KMS-11 (cell line): ENCODE measurements around the gene DNM1L.

Experiments
- H2AFZ ChIP-seq: fragments of 200-600 bp; sonication (generic); 2 replicates; pipeline ENCODE4 v1.6.1; 2016; ENCODE audit warnings: antibody characterized with exemption, mixed run types, low read depth
- H3K27ac ChIP-seq: fragments of 200-600 bp; sonication (generic); 2 replicates; pipeline ENCODE4 v1.6.1; 2016; ENCODE audit warnings: mild to moderate bottlenecking, mixed run types
- H3K27me3 ChIP-seq: fragments of 200-600 bp; sonication (generic); 2 replicates; pipeline ENCODE4 v1.6.1; 2017; ENCODE audit warnings: mild to moderate bottlenecking, low read depth, mixed run types, moderate library complexity; ENCODE audit not compliant: insufficient read depth
- H3K36me3 ChIP-seq: fragments of 200-600 bp; sonication (generic); 2 replicates; pipeline ENCODE4 v1.6.1; 2017; ENCODE audit warnings: mild to moderate bottlenecking, mixed run types; ENCODE audit not compliant: insufficient read depth
- H3K4me1 ChIP-seq: fragments of 200-600 bp; sonication (generic); 2 replicates; pipeline ENCODE4 v1.6.1; 2016; ENCODE audit warnings: mild to moderate bottlenecking, low read depth, mixed run types; ENCODE audit not compliant: poor library complexity, severe bottlenecking
- H3K4me2 ChIP-seq: fragments of 200-600 bp; sonication (generic); 2 replicates; pipeline ENCODE4 v1.7.0; 2016; ENCODE audit warnings: mild to moderate bottlenecking, mixed run types
- H3K4me3 ChIP-seq: fragments of 200-600 bp; sonication (generic); IDR thresholded peaks from 2 replicates; pipeline ENCODE4 v1.6.1; 2017; ENCODE audit warnings: low read depth, low read length, mixed read lengths; ENCODE audit not compliant: insufficient read depth
- H3K79me2 ChIP-seq: fragments of 200-600 bp; sonication (generic); 2 replicates; pipeline ENCODE4 v1.6.1; 2016; ENCODE audit warnings: low read depth, mixed run types; ENCODE audit not compliant: insufficient read depth
- H3K9ac ChIP-seq: fragments of 200-600 bp; sonication (generic); 2 replicates; pipeline ENCODE4 v1.6.1; 2016; ENCODE audit warnings: mild to moderate bottlenecking, mixed run types
- H4K20me1 ChIP-seq: fragments of 200-600 bp; sonication (generic); 2 replicates; pipeline ENCODE4 v1.6.1; 2016; ENCODE audit warnings: mild to moderate bottlenecking, mixed run types; ENCODE audit not compliant: insufficient read depth
- TF ChIP-seq, protein P1 (sequence below): fragments of 200-600 bp; sonication (generic); conservative IDR thresholded peaks from 2 replicates; pipeline ENCODE4 v1.6.1; 2017; ENCODE audit warnings: low read depth, mild to moderate bottlenecking, antibody characterized with exemption, low read length, moderate library complexity, mixed read lengths

The DNM1L gene

GRCh38 chr12:32789446-32789845 is 110.3 kb downstream of the DNM1L start:
- H3K79me2 ChIP-seq, result no peaks in the 10 kb centered on the region
- H3K36me3 ChIP-seq, result no peaks in the 10 kb centered on the region
- H3K4me2 ChIP-seq, result no peak overlapping the region
- H3K27ac ChIP-seq, result no peak overlapping the region
- no peak overlapping the region for H2AFZ ChIP-seq
- H3K4me3 ChIP-seq, result no peak overlapping the region
- TF ChIP-seq, protein P1, sequence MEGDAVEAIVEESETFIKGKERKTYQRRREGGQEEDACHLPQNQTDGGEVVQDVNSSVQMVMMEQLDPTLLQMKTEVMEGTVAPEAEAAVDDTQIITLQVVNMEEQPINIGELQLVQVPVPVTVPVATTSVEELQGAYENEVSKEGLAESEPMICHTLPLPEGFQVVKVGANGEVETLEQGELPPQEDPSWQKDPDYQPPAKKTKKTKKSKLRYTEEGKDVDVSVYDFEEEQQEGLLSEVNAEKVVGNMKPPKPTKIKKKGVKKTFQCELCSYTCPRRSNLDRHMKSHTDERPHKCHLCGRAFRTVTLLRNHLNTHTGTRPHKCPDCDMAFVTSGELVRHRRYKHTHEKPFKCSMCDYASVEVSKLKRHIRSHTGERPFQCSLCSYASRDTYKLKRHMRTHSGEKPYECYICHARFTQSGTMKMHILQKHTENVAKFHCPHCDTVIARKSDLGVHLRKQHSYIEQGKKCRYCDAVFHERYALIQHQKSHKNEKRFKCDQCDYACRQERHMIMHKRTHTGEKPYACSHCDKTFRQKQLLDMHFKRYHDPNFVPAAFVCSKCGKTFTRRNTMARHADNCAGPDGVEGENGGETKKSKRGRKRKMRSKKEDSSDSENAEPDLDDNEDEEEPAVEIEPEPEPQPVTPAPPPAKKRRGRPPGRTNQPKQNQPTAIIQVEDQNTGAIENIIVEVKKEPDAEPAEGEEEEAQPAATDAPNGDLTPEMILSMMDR, result no peak
- H4K20me1 ChIP-seq, result no peaks in the 10 kb centered on the region
- H3K9ac ChIP-seq, result no peak overlapping the region
- H3K27me3 ChIP-seq, result no peaks in the 10 kb centered on the region
- H3K4me1 ChIP-seq, result no peaks in the 10 kb centered on the region

- peaks cover 3% of the 10 kb centered on the region; the same call in 1 of the 2 replicates for H3K36me3 ChIP-seq
- no peak overlapping the region for H3K4me2 ChIP-seq
- H3K4me3 ChIP-seq, result no peak overlapping the region
- H3K27ac ChIP-seq, result no peak overlapping the region
- no peaks in the 10 kb centered on the region for H3K4me1 ChIP-seq
- H3K27me3 ChIP-seq, result no peaks in the 10 kb centered on the region
- TF ChIP-seq, protein P1, result no peak
- no peak overlapping the region for H3K9ac ChIP-seq
- no peak overlapping the region for H2AFZ ChIP-seq
- no peaks in the 10 kb centered on the region for H4K20me1 ChIP-seq
- no peaks in the 10 kb centered on the region for H3K79me2 ChIP-seq
These were observed 110.8 kb downstream of the DNM1L start for GRCh38 chr12:32789916-32790315.

- no peak overlapping the region for H2AFZ ChIP-seq
- H3K27ac ChIP-seq, result no peak overlapping the region
- H4K20me1 ChIP-seq, result no peaks in the 10 kb centered on the region
- TF ChIP-seq, protein P1, result no peak
- no peak overlapping the region for H3K4me3 ChIP-seq
- H3K27me3 ChIP-seq, result no peaks in the 10 kb centered on the region
- no peaks in the 10 kb centered on the region for H3K79me2 ChIP-seq
- H3K4me2 ChIP-seq, result no peak overlapping the region
- H3K9ac ChIP-seq, result no peak overlapping the region
- H3K4me1 ChIP-seq, result no peaks in the 10 kb centered on the region
- H3K36me3 ChIP-seq, result peaks cover 4% of the 10 kb centered on the region; the same call in 1 of the 2 replicates
These were observed 115.2 kb downstream of the DNM1L start for GRCh38 chr12:32794281-32794680.
